K562 (cell line): ENCODE data around the gene SPATA3. TPM values are rescaled to one million over a fixed set of nuclear protein-coding genes. Genes with fewer than 3 reads are reported as not detected.

ENCODE experiments used
- BCLAF1 ChIP-seq, 2 experiments: fragments of 450-650 bp in 1 of 2; IDR thresholded peaks; 2 replicates each; pipeline ENCODE4 v1.6.1; 2011 to 2017; ENCODE audit warnings: low read depth in 2 of 2, antibody characterized with exemption in 1 of 2, borderline replicate concordance in 1 of 2, low read length in 1 of 2, mild to moderate bottlenecking in 1 of 2, mixed read lengths in 1 of 2; ENCODE audit not compliant: control insufficient read depth in 1 of 2
- BRD9 ChIP-seq: fragments of 450-650 bp; IDR thresholded peaks from 2 replicates; pipeline ENCODE4 v1.6.1; 2018; ENCODE audit warnings: low read depth; ENCODE audit not compliant: partially characterized antibody
- CHD2 ChIP-seq: IDR thresholded peaks from 2 replicates; pipeline ENCODE4 v1.6.1; 2011; ENCODE audit warnings: low read depth, low read length
- CREB3L1 ChIP-seq: fragments of 450-650 bp; IDR thresholded peaks from 2 replicates; pipeline ENCODE4 v1.6.1; 2014; ENCODE audit warnings: low read depth, mild to moderate bottlenecking, moderate library complexity, borderline replicate concordance
- DEAF1 ChIP-seq: fragments of 450-650 bp; formaldehyde crosslinking; IDR thresholded peaks from 2 replicates; pipeline ENCODE4 v1.4.0; 2020; ENCODE audit warnings: mild to moderate bottlenecking, moderate library complexity
- ETV6 ChIP-seq, 3 experiments: fragments of 150-350 bp in 1 of 3; sonication (generic) in 1 of 3; formaldehyde crosslinking in 1 of 3; IDR thresholded peaks; 2 replicates each; pipeline versions ENCODE4 v1.6.1 to v1.8.0; 2014 to 2022; ENCODE audit warnings: borderline replicate concordance in 2 of 3, low read depth in 2 of 3, antibody characterized with exemption in 1 of 3, low read length in 1 of 3, mild to moderate bottlenecking in 1 of 3, missing genetic modification reagents in 1 of 3
- MEF2D ChIP-seq: conservative IDR thresholded peaks from 2 replicates; pipeline ENCODE4 v1.6.1; 2016; ENCODE audit warnings: low read depth, missing genetic modification characterization, missing compliant biosample characterization
- MNT ChIP-seq, 2 experiments: fragments of 450-650 bp; conservative IDR thresholded peaks; 2 replicates each; pipeline ENCODE4 v1.6.1; 2017; ENCODE audit warnings: mild to moderate bottlenecking in 2 of 2, moderate library complexity in 2 of 2
- MXI1 ChIP-seq: IDR thresholded peaks from 2 replicates; pipeline ENCODE4 v1.6.1; 2011; ENCODE audit warnings: low read depth, mild to moderate bottlenecking, improper control_type of control experiment, low read length
- NR0B1 ChIP-seq: fragments of 450-650 bp; IDR thresholded peaks from one replicate; pipeline ENCODE4 v1.6.1; 2018; ENCODE audit warnings: mild to moderate bottlenecking, moderate library complexity; ENCODE audit not compliant: partially characterized antibody
- SPI1 ChIP-seq: IDR thresholded peaks from 2 replicates; pipeline ENCODE4 v1.6.1; 2011; ENCODE audit warnings: low read depth, low read length, control low read depth, borderline replicate concordance
- TAF15 ChIP-seq: fragments of 200-400 bp; formaldehyde crosslinking; IDR thresholded peaks from 2 replicates; pipeline ENCODE4 v1.6.1; 2017; ENCODE audit warnings: mild to moderate bottlenecking, low read depth, low read length, moderate library complexity
- ZFP30 ChIP-seq: fragments of 250-450 bp; sonication (Bioruptor Pico); IDR thresholded peaks from 2 replicates; pipeline ENCODE4 v1.8.0; 2022; ENCODE audit warnings: moderate library complexity, mild to moderate bottlenecking, inconsistent platforms, borderline replicate concordance
- ZNF165 ChIP-seq: fragments of 250-450 bp; sonication (Bioruptor Pico); IDR thresholded peaks from 2 replicates; pipeline ENCODE4 v1.4.0; 2020; ENCODE audit warnings: borderline replicate concordance
- ZNF324 ChIP-seq: fragments of 250-450 bp; sonication (Bioruptor Pico); IDR thresholded peaks from 2 replicates; pipeline ENCODE4 v1.4.0; 2020; ENCODE audit warnings: mild to moderate bottlenecking
- polyA plus RNA-seq, 8 experiments: library from polyadenylated mRNA; depleted of rRNA in 4 of 8; stranded (reverse) in 5 of 8; unstranded in 3 of 8; fragments of >200 nt; fragmentation: Nextera tagmentation in 2 of 8; fragmentation: Illumina TruSeq in 1 of 8; extraction: Ambion mirVana in 2 of 8; extraction: Trizol in 1 of 8; gene quantifications; 2 replicates each; pipeline versions ENCODE4 v1.2.1 to v1.2.3, GENCODE V29; 2011 to 2014; ENCODE audit warnings: inconsistent platforms in 1 of 8, missing spikeins in 1 of 8
- total RNA-seq, 7 experiments: library from RNA; depleted of rRNA in 6 of 7; stranded (reverse); fragments of >200 nt in 6 of 7; fragmentation: Illumina TruSeq in 2 of 7; extraction: Trizol in 2 of 7; gene quantifications; 2 replicates each; pipeline versions ENCODE4 v1.2.1 to v1.2.3, GENCODE V29; 2011 to 2021; ENCODE audit warnings: low replicate concordance in 1 of 7

Gene SPATA3
- total and polyA plus RNA-seq, 9 of the 15 experiments (the other 6 are each of a cell fraction or from before 2014, with no cell fraction given): not detected

- TF ChIP-seq MEF2D (tag) (no peak), MXI1 (no peak), CHD2 (peak; percentile 11; the same call in 1 of the 2 replicates), ZNF165 (CRISPR knock-in tag) (no peak), MNT (conservative IDR thresholded peaks at IDR 0.05) (peak; percentile 53 to 71), BRD9 (no peak), SPI1 (no peak), TAF15 (no peak), ZNF324 (CRISPR knock-in tag) (no peak), ZFP30 (CRISPR knock-in tag) (no peak), DEAF1 (CRISPR knock-in tag) (no peak), CREB3L1 (no peak), BCLAF1 (IDR thresholded peaks at IDR 0.05; ENCODE audit: borderline replicate concordance in 1 of 2, control insufficient read depth in 1 of 2, low read depth in 2 of 2, low read length in 1 of 2) (no peak), NR0B1 (no peak), ETV6 (IDR thresholded peaks at IDR 0.05; ENCODE audit: borderline replicate concordance in 1 of 2, low read depth in 2 of 2, low read length in 1 of 2) (no peak), ETV6 (CRISPR knock-in tag; IDR thresholded peaks at IDR 0.05; ENCODE audit: borderline replicate concordance) (no peak)
These were observed 60.8 kb downstream of the SPATA3 start, which contains the start of gene PSMD1 (continued) for GRCh38 chr2:231056453-231057416.
